AML-193 (cell line): ENCODE data around the gene TSPAN15.

Experiments used
- DNase-seq, 2 experiments: peaks; one replicate each; lab custom pipeline; 2025; lab: John Stamatoyannopoulos, UW

Gene TSPAN15

DNA sequence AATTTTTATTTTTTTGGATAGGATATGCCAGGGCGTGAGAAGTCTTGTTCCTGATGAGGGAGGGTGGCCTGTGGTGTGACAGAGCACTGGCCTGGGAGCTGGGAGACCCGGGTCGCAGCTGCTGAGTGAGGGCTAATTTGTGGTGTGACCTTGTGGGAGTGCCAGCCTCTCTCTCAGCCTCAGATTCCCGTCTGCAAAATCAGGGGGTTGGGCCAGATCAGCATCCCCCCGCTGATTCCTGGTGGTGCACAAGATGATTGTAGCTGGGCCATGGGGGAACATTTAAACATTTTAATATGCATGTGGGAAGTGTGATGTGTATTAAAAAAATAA is 14.9 kb downstream of the TSPAN15 start:
- DNase-seq, result no peak

DNA sequence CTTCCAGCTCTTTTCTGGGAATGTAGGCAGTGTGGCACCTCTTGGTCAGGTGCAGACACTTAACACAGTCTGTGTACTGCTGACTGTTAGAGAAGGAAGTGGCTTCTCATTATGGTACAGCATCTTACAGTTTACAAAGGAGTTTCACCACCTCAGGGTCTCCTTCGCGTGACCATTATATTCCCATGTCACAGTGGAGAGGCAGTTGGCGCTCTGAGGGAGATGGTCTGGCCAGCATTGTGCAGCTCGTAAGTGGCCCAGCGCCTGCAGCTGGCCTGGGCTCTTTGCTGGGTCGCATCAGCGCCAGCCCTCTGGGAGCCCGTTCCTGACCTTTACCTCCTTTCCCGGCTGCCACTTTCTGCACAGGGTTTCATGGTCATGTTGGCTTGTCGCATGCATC is 15.4 kb downstream of the TSPAN15 start:
- DNase-seq, result no peak

- DNase-seq, result no peak
Observed at GRCh38 chr10:69467928-69468750, 16.9 kb downstream of the TSPAN15 start.

- DNase-seq, result no peak
Observed at GRCh38 chr10:69468751-69469089, 17.5 kb downstream of the TSPAN15 start.

- DNase-seq, result no peak
Observed at GRCh38 chr10:69469976-69470375, 18.7 kb downstream of the TSPAN15 start.

DNA sequence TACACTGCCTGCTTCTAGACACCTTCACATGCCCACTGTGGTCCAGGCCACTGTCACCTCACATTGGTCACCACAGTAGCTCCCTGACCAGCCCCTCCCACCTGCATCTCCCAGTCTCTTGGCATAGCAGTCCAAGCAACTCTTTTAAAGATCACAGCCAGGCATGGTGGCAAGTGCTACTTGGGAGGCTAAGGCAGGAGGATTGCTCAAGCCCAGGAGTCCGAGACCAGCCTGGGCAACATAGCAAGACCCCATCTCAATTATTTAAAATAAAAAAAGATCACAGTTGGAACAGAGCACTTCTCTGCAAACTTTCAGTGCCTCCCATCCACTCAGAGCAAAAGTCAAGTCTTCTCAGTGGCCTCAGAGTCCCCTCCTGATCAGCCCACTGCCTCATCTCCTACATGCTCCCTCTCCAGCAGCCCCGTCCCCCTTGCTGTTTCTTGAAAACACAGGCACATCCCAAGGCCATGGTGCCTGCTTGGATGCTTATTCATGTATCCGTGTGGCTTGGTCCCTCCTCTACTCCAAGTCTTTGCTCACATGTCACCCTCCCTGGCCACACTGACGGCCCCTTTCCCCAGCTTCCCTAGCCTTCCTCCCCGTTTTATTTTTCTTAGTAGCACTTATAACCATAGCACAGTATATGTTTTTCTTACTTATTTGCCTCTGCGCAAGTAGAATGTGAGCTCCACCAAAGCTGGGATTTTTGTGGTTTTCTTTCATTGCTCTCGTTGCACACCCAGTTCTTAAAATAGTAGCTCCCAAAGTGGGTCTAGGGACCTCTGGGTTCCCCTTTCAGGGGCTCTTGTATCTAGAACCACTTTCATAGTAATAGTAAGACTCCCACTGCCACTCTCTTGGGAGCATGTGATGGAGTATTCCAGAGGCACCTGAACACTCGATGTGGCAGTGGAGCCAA is 19.5 kb downstream of the TSPAN15 start:
- no peak for DNase-seq

- DNase-seq, result no peak
Observed at GRCh38 chr10:69472142-69472541, 20.9 kb downstream of the TSPAN15 start.

DNA sequence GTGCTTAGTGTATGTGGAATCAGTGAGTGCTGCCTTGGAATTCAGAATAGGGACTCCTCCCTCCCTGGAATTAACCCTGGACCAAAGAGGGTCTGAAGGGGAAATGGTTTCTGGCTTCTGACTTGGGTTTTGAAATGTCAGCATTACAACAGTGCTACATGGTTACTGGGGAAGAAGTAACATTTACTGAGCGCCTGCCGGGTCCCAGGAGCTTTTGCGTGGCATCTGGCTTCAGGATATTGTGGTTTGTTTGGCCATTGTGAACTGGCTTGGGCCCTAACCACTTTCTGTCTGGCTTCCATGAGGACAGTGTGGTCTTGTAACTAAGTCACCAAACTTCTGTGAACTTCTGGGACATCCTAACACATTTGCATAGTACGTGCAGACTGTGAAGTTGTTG is 21.3 kb downstream of the TSPAN15 start:
- DNase-seq, result peak in 1 of 2 experiments; percentile 4

GRCh38 chr10:69473304-69473990 is 22.2 kb downstream of the TSPAN15 start:
- no peak for DNase-seq

DNA sequence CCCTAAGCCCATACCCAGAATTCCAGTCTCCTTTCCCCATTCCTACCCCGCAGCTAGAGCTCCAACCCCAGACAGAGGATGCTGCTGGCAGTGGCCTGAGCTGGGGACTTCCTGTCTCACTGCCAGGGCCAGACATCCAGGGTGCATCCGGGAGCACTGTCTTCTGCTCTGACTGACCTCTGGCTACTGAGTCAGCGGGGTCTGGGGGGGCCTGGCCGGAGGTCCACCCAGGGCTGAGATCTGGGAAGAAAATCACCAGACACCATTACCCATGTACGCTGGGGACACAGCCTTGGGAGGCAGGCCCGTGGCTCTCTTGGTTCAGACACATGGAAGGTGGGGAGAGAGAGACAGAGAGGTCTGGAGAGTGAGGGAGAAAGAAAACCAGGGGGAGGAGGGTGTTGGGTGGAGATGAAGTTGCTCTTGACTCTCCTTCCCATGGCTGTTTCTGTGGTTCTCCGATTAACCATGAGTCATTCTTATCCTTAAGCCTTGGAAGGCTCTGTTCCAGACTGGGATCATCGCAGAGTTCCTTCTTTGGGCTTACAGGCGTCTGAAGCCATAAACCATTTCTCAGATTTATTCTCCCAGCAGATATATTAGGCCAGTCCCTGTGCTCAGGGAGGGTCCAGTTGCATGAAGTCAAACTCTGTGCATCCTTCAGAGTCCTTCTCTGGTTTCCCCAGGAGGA is 23.6 kb downstream of the TSPAN15 start:
- DNase-seq, result no peak

- no peak for DNase-seq
Observed at GRCh38 chr10:69475433-69475830, 24.2 kb downstream of the TSPAN15 start.

DNA sequence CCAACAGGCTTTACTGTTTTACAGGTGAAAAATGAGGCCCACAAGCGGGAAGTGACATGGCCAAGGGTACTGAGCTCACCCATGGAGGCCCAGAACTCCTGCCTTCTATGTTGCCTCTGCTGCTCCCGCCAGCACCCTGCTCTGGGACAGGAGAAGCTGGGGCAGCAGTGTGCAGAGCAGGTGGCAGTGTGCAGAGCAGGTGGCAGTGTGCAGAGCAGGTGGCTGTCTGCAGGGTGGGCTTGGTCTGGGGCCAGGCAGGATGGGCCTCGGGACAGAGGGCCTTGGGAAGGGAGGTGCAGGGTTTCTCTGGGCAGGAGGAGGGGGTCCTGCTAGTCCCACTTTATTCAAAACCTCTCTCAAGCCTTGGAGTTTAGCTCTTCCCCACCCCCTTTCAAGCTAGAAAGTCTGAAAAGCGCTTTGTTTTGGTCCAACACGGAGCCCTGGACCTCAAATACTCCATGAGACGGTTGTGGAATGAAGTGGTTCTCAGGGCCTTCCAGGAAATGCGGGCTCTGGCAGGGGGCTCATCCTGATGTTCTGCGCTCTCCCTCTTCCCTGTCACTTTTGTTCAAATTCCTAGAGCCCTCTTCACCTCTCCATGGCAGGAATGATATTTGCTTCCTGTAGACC is 26.8 kb downstream of the TSPAN15 start:
- no peak for DNase-seq

DNA sequence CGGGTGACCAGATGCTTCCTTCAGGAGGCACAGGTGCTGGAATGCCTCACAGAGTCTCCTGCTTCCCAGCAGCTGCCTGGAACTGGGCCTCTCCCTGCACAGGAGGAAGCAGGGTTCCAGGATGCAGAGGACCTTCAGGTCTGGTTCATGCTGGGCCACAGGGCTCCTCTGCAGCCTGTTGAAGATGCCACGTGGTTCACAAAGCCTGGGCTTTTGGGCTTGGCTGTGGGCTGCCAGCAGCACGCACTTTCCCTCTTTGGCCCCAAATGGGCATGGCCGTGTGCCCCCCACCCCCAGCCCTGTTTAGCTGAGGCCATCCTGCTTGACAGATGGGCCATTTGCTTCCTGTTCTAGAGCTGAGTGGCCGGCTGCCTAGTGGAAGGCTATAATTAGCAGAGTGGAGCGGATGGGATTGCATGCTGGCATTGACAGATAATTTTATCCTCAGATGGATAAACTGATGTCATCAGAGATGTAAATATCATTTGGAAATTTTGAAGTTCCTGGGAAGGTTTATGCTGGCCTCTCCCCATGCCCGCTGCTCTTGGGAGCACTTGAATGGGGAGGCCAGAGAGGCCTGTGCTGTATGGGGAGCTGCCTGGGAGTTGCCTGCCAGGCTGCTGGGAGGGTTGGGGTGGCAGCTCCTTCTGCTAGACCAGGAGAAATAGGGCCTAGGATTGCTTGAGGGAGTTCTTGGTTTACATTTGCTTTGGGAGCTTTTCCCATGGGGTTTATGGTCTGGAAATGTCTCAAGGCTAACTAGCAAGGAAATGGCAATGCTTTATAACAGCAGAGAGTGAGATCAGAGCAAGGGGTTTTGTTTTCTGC is 28.2 kb downstream of the TSPAN15 start:
- no peak for DNase-seq

DNA sequence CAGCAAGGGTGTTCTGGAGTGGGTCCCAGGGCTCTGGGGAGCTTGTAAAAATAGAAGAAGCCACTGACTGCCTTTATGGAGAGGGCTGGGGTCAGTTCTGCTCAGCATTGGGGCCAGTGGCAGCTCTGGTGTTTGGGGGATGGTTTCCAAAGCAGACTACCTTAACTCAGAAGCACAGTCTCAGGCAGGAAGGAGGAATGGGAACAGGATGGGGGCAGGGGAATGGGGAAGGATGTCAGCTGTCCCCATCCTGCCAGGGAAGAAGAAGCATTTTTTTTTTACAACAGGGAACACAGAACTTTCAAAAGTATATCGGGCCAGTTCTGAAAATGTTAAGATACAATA is 28.8 kb downstream of the TSPAN15 start:
- no peak for DNase-seq

DNA sequence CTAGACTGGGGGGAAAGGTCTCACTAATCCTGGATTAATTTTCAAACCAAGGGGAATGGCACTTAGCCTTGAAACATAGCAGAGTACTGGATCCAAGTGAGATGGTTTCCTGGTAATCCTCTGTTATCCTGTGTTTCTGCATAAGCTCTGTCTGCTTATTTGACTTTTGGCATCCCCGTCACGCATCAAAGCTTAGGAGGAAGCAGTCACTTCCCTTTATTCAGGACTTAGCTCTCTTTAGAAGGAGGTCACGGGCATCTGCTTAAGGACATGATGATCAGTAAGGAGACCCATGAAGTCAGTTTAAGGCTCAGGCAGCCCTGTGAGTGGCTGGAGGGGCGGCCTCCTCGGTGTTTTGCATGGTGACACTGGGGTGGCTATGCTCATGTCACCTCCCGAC is 30.0 kb downstream of the TSPAN15 start:
- no peak for DNase-seq

DNA sequence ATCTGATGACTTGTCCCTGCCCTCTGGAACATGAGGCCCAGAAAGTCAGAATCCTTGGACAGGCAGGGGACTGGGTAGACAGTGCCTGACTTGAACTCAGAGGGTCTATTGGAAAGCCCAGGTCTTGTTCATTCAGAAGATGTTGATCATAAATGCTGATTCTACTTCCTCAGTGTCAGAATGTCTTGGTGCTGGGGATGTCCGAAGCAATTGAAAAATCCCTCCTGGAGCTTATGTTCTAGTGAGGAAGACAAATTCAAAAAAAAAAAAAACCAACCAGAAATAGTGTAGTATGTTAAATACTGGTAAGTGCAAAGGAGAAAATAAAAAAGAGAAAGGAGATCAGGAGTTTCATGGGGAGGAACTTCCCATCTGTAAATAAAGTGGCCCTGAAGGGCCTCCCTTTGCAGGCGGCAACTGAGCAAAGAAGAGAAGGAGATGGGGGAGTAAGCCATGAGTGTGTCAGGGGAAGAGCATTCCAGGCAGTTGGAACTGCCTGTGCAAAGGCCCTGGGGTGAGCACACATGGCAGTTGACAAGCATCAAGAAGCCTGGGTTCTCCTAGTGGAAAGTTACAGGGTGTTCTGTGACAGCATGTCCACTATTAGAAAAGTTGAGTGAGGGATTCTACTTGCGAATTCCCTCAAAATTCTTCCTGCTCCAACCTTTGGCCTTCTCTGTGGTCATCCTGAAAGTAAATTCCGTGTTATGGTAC is 30.7 kb downstream of the TSPAN15 start:
- DNase-seq, result no peak

DNA sequence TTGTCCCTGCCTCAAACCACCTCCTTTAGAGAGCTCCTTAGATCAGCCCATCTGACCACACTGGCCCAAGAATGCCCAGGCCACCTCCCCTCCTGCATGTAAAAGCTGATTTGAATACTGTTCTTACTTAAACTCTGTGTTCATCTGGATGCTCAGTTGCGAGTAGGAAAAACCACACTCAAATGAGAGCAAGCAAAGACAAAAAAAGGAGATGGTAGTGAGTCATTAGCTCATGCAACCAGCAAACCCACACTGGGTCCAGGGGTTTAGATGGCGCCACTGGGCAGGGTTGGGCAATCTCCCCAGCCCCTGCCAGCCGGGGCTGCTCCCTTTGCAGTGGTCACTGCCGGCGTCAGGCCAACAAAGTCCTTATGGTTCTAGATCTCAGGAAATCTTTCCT is 32.7 kb downstream of the TSPAN15 start:
- no peak for DNase-seq

GRCh38 chr10:69484736-69485135 is 33.5 kb downstream of the TSPAN15 start:
- DNase-seq, result no peak

DNA sequence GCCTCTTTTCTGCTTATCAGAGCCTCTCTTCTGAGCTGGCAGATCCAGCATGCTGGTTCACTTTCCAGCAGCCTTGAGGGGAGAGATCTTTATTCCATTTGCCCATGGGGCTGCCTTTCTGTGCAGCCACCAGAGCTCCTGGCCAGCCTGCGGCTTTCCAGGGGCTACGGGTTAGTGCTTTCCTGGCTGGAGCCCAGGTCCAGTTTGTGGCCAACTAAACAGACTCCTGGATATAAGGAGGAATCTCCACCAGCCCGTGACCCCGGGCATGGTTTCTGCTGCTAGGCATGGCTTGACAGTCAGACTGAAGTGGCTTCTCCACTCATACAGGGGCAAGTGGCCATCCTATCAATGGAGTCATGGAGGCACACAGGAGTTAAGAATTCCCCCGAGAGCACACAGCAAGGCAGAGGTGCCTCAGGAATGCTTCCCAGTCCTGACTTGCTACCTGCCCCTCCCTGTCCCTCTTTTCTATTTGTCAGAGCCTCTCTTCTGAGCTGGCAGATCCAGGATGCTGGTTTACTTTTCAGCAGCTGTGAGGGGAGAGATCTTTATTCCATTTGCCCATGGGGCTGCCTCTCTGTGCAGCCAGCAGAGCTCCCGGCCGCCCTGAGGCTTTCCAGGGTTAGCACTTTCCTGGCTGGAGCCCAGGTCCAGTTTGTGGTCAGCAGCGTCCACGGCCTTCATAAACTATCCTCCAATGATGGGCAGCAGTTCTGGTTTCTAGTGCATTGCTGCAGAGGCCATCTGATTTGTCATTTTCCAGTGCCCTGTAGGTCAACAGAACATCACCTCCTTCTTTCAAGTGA is 35.9 kb downstream of the TSPAN15 start:
- no peak for DNase-seq
